PFSK-1 (cell line): ENCODE results near the gene ADAMTS13.

ENCODE experiments used
- FOXP2 ChIP-seq: optimal IDR thresholded peaks from 2 replicates; pipeline ENCODE3; 2011; ENCODE audit warnings: borderline replicate concordance, control low read depth, inconsistent platforms; ENCODE audit not compliant: insufficient read depth; ENCODE audit errors: extremely low read length, extremely low read depth
- POLR2AphosphoS5 ChIP-seq: IDR thresholded peaks from 2 replicates; pipeline ENCODE4 v1.6.1; 2012; ENCODE audit warnings: low read depth, mild to moderate bottlenecking, control low read depth, low read length, moderate library complexity
- SIN3A ChIP-seq: IDR thresholded peaks from 2 replicates; pipeline ENCODE4 v1.6.1; 2012; ENCODE audit warnings: mild to moderate bottlenecking, low read length, moderate library complexity, borderline replicate concordance; ENCODE audit not compliant: insufficient read depth
- TAF1 ChIP-seq: IDR thresholded peaks from 2 replicates; pipeline ENCODE4 v1.6.1; 2012; ENCODE audit warnings: low read length, control low read depth, borderline replicate concordance; ENCODE audit not compliant: insufficient read depth
- TF ChIP-seq, protein P1 (sequence below), 2 experiments: IDR thresholded peaks; 2 replicates each; pipeline versions ENCODE4 v1.6.1 to v1.8.0; 2011 to 2012; ENCODE audit warnings: low read depth in 2 of 2, low read length in 2 of 2, control low read depth in 1 of 2, inconsistent platforms in 1 of 2, mild to moderate bottlenecking in 1 of 2, moderate library complexity in 1 of 2; ENCODE audit not compliant: insufficient read depth in 1 of 2

Gene ADAMTS13

DNA sequence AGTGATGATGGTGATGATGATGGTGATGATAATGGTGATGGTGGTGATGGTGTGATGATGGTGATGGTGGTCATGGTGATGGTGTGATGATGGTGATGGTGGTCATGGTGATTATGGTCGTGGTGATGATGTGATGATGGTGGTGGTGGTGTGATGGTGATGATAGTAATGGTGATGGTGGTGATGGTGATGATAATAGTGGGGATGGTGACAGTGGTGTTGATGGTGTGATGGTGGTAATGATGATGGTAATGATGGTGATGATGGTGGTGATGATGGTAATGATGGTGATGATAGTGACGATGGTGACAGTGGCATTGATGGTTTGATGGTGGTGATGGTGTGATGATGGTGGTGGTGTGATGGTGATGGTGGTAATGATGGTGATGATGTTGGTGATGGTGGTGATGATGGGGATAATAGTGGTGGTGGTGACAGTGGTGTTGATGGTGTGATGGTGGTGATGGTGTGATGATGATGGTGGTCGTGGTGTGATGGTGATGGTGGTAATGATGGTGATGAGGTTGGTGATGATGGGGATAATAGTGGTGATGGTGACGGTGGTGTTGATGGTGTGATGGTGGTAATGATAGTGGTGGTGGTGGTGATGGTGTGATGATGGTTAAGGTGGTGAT is 39.5 kb upstream of the ADAMTS13 start:
- TF ChIP-seq SIN3A (no peak), TAF1 (no peak), POLR2AphosphoS5 (no peak), FOXP2 (no peak)
- TF ChIP-seq, protein P1, sequence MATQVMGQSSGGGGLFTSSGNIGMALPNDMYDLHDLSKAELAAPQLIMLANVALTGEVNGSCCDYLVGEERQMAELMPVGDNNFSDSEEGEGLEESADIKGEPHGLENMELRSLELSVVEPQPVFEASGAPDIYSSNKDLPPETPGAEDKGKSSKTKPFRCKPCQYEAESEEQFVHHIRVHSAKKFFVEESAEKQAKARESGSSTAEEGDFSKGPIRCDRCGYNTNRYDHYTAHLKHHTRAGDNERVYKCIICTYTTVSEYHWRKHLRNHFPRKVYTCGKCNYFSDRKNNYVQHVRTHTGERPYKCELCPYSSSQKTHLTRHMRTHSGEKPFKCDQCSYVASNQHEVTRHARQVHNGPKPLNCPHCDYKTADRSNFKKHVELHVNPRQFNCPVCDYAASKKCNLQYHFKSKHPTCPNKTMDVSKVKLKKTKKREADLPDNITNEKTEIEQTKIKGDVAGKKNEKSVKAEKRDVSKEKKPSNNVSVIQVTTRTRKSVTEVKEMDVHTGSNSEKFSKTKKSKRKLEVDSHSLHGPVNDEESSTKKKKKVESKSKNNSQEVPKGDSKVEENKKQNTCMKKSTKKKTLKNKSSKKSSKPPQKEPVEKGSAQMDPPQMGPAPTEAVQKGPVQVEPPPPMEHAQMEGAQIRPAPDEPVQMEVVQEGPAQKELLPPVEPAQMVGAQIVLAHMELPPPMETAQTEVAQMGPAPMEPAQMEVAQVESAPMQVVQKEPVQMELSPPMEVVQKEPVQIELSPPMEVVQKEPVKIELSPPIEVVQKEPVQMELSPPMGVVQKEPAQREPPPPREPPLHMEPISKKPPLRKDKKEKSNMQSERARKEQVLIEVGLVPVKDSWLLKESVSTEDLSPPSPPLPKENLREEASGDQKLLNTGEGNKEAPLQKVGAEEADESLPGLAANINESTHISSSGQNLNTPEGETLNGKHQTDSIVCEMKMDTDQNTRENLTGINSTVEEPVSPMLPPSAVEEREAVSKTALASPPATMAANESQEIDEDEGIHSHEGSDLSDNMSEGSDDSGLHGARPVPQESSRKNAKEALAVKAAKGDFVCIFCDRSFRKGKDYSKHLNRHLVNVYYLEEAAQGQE (IDR thresholded peaks at IDR 0.05; ENCODE audit: insufficient read depth in 1 of 2, low read depth in 2 of 2, low read length in 2 of 2), result no peak

DNA sequence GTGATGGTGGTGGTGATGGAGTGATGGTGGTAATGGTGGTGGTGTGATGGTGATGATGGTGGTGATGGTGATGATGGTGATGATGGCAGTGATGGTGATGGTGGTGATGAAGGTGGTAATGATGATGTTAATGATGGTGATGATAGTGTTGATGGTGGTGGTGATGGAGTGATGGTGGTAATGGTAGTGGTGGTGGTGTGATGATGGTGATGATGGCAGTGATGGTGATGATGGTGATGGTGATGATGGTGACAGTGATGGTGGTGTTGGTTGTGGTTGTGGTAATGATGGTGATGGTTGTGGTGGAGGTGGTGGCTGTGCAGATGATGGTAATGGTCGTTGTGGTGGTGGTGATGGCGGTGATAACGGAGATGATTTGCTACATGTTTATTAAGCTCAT is 38.7 kb upstream of the ADAMTS13 start:
- TF ChIP-seq TAF1, result no peak
- TF ChIP-seq, protein P1 (IDR thresholded peaks at IDR 0.05; ENCODE audit: insufficient read depth in 1 of 2, low read depth in 2 of 2, low read length in 2 of 2), result no peak
- TF ChIP-seq SIN3A, result no peak
- TF ChIP-seq FOXP2, result no peak
- TF ChIP-seq POLR2AphosphoS5, result no peak

DNA sequence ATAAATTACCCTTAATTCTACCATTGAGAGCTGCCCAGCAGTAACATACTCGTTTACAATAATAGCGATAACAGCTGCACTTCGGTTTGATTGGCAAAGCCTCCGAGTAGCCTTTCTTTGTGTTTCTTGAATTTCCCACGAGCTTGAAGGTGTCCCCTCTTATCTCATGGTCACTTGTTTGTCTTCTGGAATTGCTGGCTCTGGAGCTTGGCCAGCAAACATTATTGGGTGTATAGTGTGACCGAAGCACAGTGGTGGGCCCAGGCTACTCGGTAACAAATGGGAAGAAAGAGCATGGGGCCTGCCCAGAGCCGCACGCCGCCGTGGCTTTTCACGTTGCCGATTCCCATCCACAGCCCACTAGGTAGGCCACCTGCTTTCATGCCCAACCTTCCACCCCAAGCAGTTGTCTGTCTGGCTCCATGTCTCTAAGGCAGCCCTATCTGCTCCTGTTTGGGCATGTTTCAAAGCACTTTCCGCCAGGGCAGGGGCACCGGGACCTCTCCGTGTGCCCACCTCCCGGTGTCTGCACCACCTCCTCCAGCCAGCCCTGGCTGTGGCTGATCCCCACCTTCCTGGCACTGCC is 37.3 kb upstream of the ADAMTS13 start:
- TF ChIP-seq POLR2AphosphoS5 (no peak), FOXP2 (no peak), TAF1 (no peak), SIN3A (no peak)
- TF ChIP-seq, protein P1 (IDR thresholded peaks at IDR 0.05; ENCODE audit: insufficient read depth in 1 of 2, low read depth in 2 of 2, low read length in 2 of 2), result no peak

DNA sequence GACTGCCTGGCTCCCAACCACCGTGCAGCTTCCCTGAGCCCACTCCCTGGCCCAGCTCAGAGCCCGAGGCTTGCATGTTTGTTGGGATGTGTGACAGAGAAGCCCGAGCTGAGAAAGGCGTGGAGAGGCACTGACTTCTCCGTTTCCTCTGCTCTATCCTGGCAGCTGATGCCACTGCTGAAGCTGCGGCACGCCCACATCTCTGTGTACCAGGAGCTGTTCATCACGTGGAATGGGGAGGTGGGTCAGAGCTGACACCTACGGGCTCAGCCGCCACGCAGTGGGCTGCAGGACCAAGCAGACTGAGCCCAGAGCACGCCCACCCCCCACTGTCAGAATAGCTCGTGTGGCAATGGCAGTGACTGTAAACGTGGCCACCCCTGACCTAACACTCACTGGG is 36.7 kb upstream of the ADAMTS13 start:
- no peak for TF ChIP-seq TAF1
- no peak for TF ChIP-seq POLR2AphosphoS5
- TF ChIP-seq, protein P1 (IDR thresholded peaks at IDR 0.05; ENCODE audit: insufficient read depth in 1 of 2, low read depth in 2 of 2, low read length in 2 of 2), result no peak
- no peak for TF ChIP-seq FOXP2
- TF ChIP-seq SIN3A, result no peak
